ENCODE data around the gene CKAP2.
A peak's percentile ranks its signal among the peaks of the same experiment; 100 is the strongest.
"Not testable (repeated sequence)": the region's sequence is repeated elsewhere in the genome, so short reads cannot be mapped to it uniquely, and the experiment has no call there.

The CKAP2 gene, protein sequence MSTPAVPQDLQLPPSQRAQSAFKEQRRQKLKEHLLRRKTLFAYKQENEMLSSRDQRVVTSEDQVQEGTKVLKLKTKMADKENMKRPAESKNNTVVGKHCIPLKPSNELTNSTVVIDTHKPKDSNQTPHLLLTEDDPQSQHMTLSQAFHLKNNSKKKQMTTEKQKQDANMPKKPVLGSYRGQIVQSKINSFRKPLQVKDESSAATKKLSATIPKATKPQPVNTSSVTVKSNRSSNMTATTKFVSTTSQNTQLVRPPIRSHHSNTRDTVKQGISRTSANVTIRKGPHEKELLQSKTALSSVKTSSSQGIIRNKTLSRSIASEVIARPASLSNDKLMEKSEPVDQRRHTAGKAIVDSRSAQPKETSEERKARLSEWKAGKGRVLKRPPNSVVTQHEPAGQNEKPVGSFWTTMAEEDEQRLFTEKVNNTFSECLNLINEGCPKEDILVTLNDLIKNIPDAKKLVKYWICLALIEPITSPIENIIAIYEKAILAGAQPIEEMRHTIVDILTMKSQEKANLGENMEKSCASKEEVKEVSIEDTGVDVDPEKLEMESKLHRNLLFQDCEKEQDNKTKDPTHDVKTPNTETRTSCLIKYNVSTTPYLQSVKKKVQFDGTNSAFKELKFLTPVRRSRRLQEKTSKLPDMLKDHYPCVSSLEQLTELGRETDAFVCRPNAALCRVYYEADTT

DNA sequence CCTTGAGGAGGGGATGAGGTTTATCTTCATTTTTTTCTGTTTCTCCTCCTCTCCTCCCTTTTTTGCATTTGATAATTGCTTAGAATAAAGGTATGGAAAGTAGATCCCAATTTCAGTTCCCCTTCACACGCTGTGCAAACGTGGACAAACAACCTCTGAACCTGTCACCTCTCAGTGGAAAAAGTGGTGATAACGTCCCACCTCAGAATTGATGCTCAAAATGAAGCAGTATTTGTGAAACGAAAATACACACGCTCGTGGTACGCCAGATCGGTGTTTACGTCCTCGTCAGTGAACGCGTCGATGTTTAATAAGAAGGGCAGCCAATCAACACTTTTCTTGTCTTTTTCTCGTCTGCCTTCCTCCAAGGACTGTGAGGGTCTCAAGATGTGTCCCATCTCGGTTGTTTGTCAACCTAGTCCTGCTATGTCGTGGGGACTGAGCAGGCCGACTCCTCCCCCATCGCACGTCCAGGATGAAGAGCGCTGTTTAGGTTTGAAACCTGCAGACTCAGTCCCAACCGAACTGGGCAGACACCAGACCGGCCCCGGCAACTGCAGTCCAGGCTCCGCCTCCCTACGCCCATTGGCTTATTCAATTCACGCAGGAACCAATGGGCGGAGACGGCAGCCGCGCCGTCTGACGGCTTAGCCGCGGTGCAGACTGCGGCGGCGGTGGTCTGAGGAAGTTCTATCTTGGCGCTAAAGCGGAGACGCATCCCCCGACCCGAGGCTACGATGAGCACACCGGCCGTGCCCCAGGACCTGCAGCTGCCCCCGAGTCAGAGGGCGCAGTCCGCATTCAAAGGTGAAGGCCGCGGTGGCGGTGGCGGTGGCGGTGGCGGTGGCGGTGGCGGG, at the start of gene CKAP2:
TSS of gene CKAP2 (plus strand) at position 659 of the 857 bp plus-strand sequence. CDS start at position 738, 79 bp downstream.
- peak; percentile 99 for DNase-seq

DNA sequence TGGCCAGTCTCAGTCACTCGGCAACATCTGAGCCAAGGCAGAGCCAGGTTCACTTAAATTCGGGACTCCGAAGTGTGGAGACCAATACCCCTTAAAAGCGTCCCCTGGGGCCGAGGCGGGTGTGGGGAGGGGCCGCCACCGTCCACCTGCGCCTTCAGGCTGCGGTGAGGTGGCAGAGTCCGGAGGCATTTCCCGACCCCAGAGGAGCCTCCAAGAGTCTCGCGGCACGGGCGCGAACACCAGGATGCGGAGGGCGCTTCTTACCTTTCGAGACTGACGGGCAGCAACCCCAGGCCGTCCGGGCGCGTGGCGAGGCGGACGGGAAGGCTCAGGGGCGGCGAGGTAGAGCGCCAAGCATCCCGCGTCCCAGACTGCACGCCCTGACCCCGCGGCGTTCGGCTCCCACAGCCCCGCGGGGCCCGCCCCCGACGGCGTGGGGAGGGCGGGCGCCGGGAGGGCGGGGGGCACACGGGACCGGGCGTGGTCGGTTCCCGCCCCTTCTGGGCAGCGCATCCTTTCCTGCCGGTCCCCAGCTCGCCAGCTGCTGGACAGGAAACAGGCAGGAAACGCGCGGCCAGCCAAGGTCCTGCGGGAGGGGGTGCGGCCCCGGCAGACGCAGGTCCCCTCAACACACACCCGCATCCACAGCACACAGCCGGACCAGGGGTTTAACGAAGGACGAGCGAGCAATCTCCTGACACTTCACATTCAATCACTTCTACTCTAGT, 49.3 kb upstream of the CKAP2 start, which contains the start of gene THSD1:
TSS of gene THSD1 (minus strand) at position 406 of the 728 bp plus-strand sequence. CDS start 3,572 bp downstream, outside the sequence.
- peak; percentile 33 for DNase-seq

DNA sequence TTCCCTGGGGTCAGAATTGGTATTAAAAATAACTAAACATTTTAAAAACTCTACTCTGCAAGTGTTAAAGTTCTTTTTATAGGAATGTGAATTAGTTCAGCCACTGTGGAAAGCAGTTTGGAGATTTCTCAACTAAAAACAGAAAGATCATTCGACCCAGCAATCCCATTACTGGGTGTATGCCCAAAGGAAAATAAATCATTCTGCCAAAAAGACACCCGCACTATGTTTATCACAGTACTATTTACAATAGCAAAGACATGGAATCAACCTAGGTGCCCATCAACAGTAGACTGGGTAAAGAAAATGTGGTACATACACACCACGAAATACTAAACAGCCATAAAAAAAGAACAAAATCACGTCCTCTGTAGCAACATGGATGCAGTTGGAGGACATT, 48.6 kb upstream of the CKAP2 start:
- DNase-seq: no peak

DNA sequence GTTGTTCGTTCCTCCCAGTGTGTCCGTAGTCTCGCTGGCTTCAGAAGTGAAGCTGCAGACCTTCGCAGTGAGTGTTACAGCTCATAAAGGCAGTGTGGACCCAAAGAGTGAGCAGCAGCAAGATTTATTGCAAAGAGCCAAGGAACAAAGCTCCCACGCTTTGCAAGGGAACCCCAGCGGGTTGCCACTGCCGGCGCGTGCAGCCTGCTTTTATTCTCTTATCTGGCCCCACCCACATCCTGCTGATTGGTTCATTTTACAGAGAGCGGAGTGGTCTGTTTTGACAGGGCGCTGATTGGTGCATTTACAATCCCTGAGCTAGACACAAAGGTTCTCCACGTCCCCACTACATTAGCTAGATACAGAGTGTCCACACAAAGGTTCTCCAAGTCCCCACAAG, 47.8 kb upstream of the CKAP2 start:
- not testable (repeated sequence) for DNase-seq

DNA sequence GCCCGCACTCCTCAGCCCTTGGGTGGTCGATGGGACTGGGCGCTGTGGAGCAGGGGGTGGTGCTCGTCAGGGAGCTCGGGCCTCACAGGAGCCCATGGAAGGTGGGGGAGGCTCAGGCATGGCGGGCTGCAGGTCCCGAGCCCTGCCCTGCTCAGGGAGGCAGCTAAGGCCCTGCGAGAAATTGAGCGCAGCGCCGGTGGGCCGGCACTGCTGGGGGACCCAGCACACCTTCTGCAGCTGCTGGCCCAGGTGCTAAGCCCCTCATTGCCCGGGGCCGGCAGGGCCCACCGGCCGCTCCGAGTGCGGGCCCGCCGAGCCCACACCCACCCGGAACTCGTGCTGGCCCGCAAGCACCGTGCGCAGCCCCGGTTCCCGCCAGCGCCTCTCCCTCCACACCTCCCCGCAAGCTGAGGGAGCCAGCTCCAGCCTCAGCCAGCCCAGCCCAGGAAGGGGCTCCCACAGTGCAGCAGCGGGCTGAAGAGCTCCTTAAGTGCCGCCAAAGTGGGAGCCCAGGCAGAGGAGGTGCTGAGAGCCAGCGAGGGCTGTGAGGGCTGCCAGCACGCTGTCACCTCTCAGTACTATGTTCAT, 47.1 kb upstream of the CKAP2 start:
- not testable (repeated sequence) for DNase-seq

DNA sequence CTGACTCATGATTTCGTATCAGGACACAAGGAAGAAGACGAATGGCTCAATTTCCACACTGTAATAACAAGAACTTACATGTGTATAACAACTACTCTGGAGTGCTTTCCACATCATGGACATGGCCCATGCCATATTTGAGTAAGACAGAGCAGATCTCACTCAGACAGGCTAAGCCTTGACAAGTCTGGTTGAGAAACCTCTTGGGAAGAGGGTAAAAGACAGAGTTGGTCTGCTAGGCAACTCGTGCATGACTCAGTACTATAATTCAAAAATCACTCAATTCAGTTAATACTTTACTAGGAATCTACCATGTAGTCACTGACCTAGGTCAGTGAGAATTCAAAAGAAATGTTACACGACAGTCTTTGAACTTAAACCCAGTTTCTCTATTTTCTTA, 43.6 kb upstream of the CKAP2 start:
- DNase-seq: no peak

DNA sequence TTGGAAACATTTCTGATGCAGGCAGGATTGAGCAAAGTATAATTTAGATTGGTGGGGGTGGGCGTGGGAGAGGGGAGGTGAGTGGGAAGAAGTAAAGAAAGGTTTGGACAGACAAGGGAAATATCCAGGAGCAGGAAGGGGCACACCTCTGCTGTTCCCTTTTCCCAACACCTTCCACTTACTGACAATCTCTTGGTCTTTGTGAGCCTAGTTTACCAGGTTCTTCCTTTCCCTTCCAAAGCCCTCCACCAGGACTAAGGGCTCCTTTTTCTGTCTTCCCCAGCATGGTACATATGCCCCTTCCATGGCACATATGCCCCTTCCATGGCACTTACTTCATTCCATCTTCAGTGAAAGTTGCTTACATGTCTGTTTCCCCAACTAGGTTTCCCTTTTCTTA, 43.1 kb upstream of the CKAP2 start:
- no peak for DNase-seq

DNA sequence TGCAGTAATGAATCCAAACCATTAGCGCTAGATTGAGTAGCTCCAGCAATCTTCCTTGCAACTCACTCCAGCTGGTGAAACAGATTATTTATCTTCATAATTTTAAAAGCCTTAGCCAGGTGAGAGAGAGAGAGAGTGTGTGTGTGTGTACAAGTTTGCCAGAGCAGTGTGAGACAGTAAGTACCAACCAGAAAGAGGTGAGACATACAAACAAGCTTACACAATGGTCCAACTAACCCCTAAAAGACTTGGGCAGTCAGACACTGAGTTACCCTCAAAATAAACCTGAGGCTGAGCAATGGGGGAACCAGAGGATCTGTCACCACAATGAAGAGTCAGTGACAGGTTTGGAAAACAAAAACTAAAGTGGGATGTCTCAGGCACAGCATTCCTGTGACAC, 41.2 kb upstream of the CKAP2 start:
- no peak for DNase-seq

DNA sequence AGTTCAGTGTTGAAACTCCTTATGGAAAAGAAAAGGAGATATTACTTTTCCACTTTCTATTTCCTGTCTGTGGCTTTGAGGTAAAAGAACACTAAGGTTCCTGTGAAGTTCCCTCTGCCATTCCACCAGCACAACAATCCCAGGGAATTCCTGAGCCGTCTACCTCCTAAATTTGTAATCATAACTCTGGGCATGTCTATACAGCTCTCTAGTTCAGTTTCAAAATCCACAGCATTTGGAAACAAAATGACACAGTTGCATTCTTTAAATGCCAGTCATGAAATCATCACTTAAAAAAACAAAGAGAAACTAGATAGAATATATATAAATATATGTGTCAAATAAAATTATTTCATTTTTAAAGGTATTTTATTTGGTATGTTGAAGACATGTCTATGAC, 40.3 kb upstream of the CKAP2 start:
- DNase-seq: no peak

DNA sequence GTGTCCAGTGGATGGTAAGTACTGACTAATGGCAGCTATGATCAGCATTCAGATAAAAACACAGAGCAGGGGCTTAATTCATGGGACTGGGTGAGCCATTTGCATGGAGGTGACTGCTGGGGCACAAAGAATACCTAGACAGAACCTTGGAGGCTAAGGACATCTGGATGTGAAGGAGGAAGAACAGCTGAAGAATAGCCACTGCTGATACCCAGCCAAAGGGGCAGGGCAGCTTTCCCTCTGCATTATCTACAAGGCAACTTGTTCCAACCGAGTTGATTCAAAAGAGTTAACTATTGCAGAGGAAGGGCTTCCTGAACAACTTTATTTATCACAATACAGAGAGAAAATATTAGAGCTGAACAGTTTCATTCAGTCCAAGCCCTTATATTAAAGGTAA, 36.2 kb upstream of the CKAP2 start:
- peak; percentile 29 for DNase-seq

DNA sequence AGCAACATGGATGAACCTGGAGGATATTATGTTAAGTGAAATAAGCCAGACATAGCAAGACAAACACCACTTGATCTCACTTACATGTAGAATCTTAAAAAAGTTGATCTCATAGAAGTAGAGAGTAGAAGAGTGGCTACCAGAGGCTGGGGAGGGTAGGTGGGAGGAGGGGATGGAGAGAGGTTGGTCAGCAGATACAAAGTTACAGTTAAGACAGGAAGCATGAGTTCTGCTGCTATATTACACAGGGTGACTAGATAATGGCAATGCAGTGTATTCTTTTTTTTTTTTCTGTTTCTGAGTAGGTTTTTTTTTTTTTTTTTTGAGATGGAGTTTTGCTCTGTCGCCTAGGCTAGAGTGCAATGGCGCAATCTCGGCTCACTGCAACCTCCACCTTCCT, 34.1 kb upstream of the CKAP2 start:
- DNase-seq: peak; percentile 35

DNA sequence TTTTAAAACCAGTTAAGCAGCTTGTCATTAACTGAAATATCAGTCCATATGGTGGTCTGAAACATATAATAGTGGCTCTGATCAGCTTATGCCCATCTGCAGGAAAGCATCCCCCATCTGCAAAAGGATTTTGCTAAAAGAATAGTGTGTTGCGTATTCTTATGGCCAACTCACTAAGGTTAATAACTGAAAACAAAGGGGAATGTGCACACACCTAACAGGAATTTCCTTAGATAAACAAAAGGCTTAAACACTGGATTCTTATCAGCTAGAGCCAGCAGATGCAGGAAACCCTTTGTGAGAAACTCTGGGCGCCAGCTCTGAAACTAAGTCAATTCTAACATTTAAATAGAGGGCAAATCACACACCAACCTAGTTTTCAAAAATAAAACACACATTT, 27.0 kb upstream of the CKAP2 start:
- peak; percentile 60 for DNase-seq

DNA sequence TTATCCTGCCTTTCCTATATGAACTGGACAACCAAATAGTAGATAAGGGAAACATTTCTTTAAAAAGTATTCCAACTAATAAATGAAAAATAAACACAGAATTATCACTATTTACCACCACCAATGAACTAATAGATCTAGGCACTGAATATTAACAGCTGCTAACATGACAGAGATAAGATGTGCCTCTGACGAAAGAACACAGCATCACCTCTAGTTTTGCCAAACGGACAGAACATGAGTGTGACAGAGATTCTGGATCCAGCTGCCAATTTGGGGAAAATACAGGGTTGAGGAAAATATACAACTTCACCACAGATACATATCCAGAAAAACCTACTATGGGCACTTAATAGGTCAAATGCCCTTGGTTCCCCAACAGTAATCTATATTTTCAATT, 22.8 kb upstream of the CKAP2 start:
- no peak for DNase-seq

DNA sequence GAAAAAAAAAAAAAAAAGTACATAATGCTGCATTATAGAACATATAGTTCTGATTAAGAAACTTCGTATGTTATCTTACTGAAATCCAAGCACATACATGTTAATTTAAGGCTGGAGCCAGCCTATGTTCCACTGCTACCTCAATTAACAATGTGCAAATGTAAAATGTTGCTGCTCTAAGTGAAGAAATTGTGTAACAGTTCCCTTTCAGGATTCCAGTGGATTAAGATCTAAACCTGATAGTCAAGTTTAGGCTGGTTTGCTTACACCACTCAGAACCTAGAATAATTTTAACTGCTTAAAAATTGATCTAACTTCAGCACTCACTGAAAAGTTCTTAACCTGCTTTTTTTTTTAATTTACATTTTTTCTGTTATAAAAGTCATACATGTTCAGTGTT, 9.0 kb upstream of the CKAP2 start:
- no peak for DNase-seq

DNA sequence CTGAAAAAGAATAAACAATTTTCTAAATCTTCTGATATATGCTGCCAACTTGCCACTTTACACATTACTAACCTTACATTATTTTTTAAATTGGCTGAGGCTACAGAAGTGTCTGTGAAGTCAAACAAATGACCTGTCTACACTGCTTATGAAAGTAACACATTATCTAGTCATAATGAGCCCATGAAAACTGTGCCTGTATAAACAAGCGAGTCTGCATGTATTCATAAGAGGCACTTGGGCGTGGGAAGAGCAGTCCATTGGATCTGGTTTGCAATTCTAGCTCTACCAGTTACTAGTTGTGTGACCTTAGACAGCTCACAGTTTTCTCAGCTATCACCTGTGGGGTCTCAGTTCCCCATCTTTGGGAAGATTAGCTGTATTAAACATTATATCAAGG, 7.9 kb upstream of the CKAP2 start:
- DNase-seq: no peak

DNA sequence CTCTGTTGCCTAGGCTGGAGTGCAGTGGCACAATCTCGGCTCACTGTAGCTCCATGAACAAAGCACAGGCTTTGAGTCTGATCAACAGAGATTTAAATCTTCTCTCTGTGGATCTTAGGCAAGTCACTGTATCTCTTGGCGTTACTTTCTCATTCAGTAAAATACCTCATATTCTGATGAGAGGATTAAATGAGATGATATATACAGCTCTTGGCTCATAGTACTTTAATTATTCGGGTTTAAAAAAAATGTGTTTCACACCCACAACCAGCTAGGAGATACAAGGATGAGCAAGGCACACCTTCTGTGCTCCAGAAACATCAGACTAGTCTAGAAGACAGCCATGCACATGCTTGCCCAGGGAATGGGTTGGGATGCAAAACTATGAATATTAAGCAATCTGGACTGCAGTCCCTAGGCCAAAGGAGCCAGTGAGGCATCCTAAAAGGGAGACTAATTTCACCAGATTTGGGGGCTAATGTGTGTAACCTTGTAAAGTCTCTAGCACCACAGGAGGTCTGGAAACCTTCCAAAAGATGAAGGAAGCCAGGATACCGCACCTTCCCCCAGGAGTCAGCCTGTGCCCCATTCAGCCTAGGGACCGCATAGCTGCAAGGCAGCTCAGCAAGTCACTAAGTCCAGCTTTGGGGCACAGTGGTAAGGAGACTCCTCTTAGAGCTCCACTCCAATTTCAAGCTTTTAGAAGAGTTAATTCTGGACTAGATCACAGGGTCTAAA, 7.3 kb upstream of the CKAP2 start:
- no peak for DNase-seq

DNA sequence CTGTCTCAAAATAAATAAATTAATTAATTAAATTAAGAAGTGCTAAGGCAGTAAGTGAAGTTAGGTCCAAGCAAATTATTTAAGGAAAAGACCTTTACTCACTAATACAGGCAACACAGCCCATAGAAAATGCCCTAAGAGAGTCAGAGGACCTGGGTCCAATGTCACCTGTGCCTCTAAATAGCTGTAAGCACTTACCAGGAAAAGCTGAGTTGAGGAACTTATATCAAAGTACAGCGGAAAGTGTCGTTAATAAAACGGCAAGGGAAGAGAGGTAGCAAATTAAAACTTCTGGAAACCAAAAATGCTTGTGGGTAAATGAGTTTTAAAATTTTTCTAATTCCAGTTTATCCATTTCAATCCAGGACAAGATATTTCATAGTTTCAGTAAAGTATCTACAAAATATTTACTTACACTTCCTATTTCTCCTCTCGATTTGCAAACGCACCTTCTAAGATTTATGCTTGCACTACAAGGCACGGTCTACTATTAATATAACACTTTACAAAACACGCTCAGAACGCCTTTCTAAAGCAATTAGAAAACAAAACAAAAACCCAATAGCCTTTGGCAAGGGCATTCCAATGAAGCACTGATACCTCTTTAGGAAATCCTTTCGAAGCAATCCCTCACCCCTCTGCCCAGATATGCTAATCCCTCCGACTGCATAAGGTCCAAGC, 5.8 kb upstream of the CKAP2 start:
- no peak for DNase-seq

DNA sequence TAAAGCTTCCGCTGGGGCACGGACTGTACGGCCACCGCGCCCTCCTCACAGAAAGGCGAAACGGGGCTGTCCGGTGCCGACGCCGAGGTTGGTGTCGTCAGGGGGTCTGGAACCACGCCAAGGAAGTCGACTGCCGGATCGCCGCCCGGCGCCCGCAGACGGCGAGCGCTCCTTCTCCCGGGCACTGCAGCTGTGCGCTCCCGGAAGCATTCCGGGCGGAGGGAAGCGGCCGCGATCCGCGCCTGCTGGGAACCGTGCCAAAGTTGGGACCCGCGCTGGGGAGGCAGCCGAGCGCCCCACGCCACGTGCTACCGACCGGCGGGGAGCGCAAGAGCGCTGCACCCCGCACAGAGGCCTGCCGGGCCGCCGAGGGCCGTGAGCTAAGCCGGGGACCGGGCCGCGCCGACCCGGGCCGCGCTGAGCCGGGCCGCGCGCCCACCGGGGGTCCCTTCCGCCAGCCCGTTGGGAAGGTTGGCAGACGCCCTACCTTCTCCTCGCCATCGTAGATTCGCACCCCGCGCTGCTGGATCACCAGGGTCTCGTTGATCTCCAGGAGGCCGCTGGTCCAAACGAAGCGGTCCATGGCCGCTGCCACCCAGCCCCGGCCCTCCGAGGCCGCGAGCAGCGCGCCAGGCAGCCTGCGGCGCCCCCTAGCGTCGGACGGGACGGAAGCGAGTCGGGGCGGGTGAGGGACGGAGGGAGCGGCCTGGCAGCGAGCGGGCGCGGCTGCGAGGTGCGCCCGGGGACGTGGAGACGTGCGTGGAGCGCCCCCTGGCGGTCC, 5.1 kb upstream of the CKAP2 start, which contains the start of gene VPS36:
TSS of gene VPS36 (minus strand) at position 623 of the 781 bp plus-strand sequence. CDS start at position 583, 40 bp downstream.
- peak; percentile 97 for DNase-seq

DNA sequence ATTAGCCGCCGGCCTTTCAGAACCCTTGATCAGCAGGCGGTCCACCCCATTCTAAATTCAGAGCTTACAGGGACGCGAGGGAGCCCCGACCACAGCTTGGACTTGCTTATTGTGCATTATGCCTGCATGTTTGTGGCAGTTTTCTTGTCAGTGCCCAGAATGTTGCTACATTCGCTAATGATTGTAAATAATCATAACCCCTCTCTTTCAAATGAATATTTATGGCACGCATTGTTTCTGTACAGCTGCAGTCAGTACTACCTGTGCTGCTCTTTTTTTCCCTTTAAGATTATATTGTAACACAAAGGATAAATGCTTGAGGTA, 4.5 kb upstream of the CKAP2 start:
- no peak for DNase-seq

All from hematopoietic multipotent progenitor cell treated with erythropoietin and hydrocortisone succinate and interleukin-3 and kit ligand, for 6 days (in vitro differentiated cells).